SU-DHL-6 (cell line): ENCODE results near the gene SAG.

Source experiments
- CTCF ChIP-seq: fragments of 200-600 bp; sonication (generic); IDR thresholded peaks from one replicate; pipeline ENCODE4 v1.5.1; 2017; ENCODE audit warnings: antibody characterized with exemption, mild to moderate bottlenecking, low read length, moderate library complexity; ENCODE audit not compliant: insufficient read depth, poor library complexity, severe bottlenecking
- EZH2phosphoT487 ChIP-seq: fragments of 200-600 bp; sonication (generic), shearing (Covaris generic); conservative IDR thresholded peaks from 2 replicates; pipeline ENCODE4 v1.6.1; 2018; ENCODE audit warnings: mild to moderate bottlenecking, antibody characterized with exemption, low read length, moderate library complexity, mixed read lengths

GRCh38 chr2:233323851-233324250 is 16.2 kb downstream of the SAG start:
- TF ChIP-seq CTCF: no peak
- no peak for TF ChIP-seq EZH2phosphoT487
